Body of pancreas (tissue), 4 donors: ENCODE measurements around the gene RFTN1.

Experiments used
- POLR2A ChIP-seq, 3 donors: fragments of 450-650 bp; IDR thresholded peaks; one replicate each; pipeline ENCODE4 v1.6.1; 2016; ENCODE audit warnings: antibody characterized with exemption in 3 of 3, mild to moderate bottlenecking in 2 of 3
- TF ChIP-seq, protein P1 (sequence below), 7 experiments: fragments of 450-650 bp in 4 of 7; fragments of 200-600 bp in 3 of 7; sonication (generic) in 3 of 7; IDR thresholded peaks; one replicate each; pipeline ENCODE4 v1.5.1; 2016 to 2019; ENCODE audit warnings: antibody characterized with exemption in 7 of 7

GRCh38 chr3:16428612-16429011 lies 84.9 kb downstream of the RFTN1 start:
- TF ChIP-seq POLR2A (IDR thresholded peaks at IDR 0.05): no peak
- TF ChIP-seq, protein P1, sequence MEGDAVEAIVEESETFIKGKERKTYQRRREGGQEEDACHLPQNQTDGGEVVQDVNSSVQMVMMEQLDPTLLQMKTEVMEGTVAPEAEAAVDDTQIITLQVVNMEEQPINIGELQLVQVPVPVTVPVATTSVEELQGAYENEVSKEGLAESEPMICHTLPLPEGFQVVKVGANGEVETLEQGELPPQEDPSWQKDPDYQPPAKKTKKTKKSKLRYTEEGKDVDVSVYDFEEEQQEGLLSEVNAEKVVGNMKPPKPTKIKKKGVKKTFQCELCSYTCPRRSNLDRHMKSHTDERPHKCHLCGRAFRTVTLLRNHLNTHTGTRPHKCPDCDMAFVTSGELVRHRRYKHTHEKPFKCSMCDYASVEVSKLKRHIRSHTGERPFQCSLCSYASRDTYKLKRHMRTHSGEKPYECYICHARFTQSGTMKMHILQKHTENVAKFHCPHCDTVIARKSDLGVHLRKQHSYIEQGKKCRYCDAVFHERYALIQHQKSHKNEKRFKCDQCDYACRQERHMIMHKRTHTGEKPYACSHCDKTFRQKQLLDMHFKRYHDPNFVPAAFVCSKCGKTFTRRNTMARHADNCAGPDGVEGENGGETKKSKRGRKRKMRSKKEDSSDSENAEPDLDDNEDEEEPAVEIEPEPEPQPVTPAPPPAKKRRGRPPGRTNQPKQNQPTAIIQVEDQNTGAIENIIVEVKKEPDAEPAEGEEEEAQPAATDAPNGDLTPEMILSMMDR (IDR thresholded peaks at IDR 0.05): no peak
